ENCODE results near the gene KCNK18. TPM values are rescaled to one million over a fixed set of nuclear protein-coding genes. Genes with fewer than 3 reads are reported as not detected.

The KCNK18 gene
- polyA plus RNA-seq, 2 of the 4 experiments (the other 2 are of a cell fraction): not detected

GRCh38 chr10:117217196-117217761 lies 20.0 kb downstream of the KCNK18 start (continued):
- TF ChIP-seq ELK1 (IDR thresholded peaks at IDR 0.05; ENCODE audit: low read depth, low read length) (no peak), MAZ (IDR thresholded peaks at IDR 0.05; ENCODE audit: borderline replicate concordance, low read depth, low read length) (no peak), POLR2AphosphoS2 (conservative IDR thresholded peaks at IDR 0.05; ENCODE audit: low read length) (no peak)
- TF ChIP-seq, protein P1, sequence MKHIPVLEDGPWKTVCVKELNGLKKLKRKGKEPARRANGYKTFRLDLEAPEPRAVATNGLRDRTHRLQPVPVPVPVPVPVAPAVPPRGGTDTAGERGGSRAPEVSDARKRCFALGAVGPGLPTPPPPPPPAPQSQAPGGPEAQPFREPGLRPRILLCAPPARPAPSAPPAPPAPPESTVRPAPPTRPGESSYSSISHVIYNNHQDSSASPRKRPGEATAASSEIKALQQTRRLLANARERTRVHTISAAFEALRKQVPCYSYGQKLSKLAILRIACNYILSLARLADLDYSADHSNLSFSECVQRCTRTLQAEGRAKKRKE (CRISPR knock-in tag; IDR thresholded peaks at IDR 0.05; ENCODE audit: low read depth): no peak

GRCh38 chr10:117218654-117219053 lies 21.4 kb downstream of the KCNK18 start:
- no peak for FAIRE-seq
- DNase-seq (ENCODE audit: low read depth in 1 of 2, low spot score in 1 of 2): no peak
- Histone ChIP-seq H3K4me2 (no peak overlapping the region), H3K4me3 (no peak overlapping the region), H3K27ac (peak overlapping the region in 1 of 2 experiments; percentile 18; a peak in 1 of 6 replicates), H3K4me1 (peaks cover 48% of the 10 kb centered on the region), H3K9me3 (no peaks in the 10 kb centered on the region)
- 81% methylated on average over 8 of the region's 8 CpGs for WGBS (ENCODE audit: missing lambda C conversion rate)
- TF ChIP-seq POLR2A (IDR thresholded peaks at IDR 0.05; ENCODE audit: low read length) (no peak), NFE2L2 (conservative IDR thresholded peaks at IDR 0.05; ENCODE audit: low read length) (no peak), JUN (IDR thresholded peaks at IDR 0.05) (no peak), HOXB13 (CRISPR knock-in tag; IDR thresholded peaks at IDR 0.05; ENCODE audit: low read depth) (no peak), ZNF302 (CRISPR knock-in tag; IDR thresholded peaks at IDR 0.05) (no peak), FOSB (CRISPR knock-in tag; IDR thresholded peaks at IDR 0.05) (no peak), SMC3 (IDR thresholded peaks at IDR 0.05) (no peak), CHD2 (IDR thresholded peaks at IDR 0.05; ENCODE audit: low read length, partially characterized antibody) (no peak), GATA3 (IDR thresholded peaks at IDR 0.05; ENCODE audit: borderline replicate concordance) (no peak), FOSL2 (IDR thresholded peaks at IDR 0.05) (no peak), FOSL2 (CRISPR knock-in tag; IDR thresholded peaks at IDR 0.05) (no peak), ZFP36 (IDR thresholded peaks at IDR 0.05; ENCODE audit: borderline replicate concordance, partially characterized antibody) (no peak), CTCF (IDR thresholded peaks at IDR 0.05) (no peak), HOXA7 (CRISPR knock-in tag; IDR thresholded peaks at IDR 0.05) (no peak), CEBPB (IDR thresholded peaks at IDR 0.05) (no peak), MAFK (IDR thresholded peaks at IDR 0.05; ENCODE audit: partially characterized antibody) (no peak), NR3C1 (IDR thresholded peaks at IDR 0.05) (no peak), PHF8 (IDR thresholded peaks at IDR 0.05; ENCODE audit: borderline replicate concordance, low read depth) (no peak), RNF2 (IDR thresholded peaks at IDR 0.05; ENCODE audit: borderline replicate concordance, low read depth) (no peak)
- TF ChIP-seq, protein P2, sequence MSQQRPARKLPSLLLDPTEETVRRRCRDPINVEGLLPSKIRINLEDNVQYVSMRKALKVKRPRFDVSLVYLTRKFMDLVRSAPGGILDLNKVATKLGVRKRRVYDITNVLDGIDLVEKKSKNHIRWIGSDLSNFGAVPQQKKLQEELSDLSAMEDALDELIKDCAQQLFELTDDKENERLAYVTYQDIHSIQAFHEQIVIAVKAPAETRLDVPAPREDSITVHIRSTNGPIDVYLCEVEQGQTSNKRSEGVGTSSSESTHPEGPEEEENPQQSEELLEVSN (IDR thresholded peaks at IDR 0.05; ENCODE audit: borderline replicate concordance, low read depth): no peak
- ChIA-PET CTCF (interaction anchor here (0.7 to 7.3 kb wide), 7 partner anchors 8 to 230 kb away, joined by 3 to 221 read pairs (median 37); partner anchors contain the start of gene KCNK18), POLR2A (no interaction called here)
- no peak for ATAC-seq

Measured in A549 (cell line).